H9 (cell line): ENCODE data around the gene PACSIN3. TPM values are rescaled to one million over a fixed set of nuclear protein-coding genes. Genes with fewer than 3 reads are reported as not detected.

Source experiments
- DNase-seq: peaks from one replicate; pipeline ENCODE4 v3.0.0-alpha.2; 2017
- H2AFZ ChIP-seq: one replicate; pipeline ENCODE4 v1.6.1; 2013; ENCODE audit warnings: mild to moderate bottlenecking, low read length, control low read depth, moderate library complexity
- H2AK5ac ChIP-seq: 2 replicates; pipeline ENCODE4 v1.6.1; 2013; ENCODE audit warnings: low read length, control low read depth, mixed read lengths; ENCODE audit not compliant: insufficient read length
- H2BK120ac ChIP-seq: one replicate; pipeline ENCODE4 v1.6.1; 2013; ENCODE audit warnings: low read depth, mild to moderate bottlenecking, low read length, control low read depth, inconsistent platforms; ENCODE audit not compliant: poor library complexity, severe bottlenecking
- H2BK12ac ChIP-seq: 2 replicates; pipeline ENCODE4 v1.6.1; 2013; ENCODE audit warnings: low read length, control low read depth, mixed read lengths, low read depth; ENCODE audit not compliant: insufficient read length
- H2BK15ac ChIP-seq: 2 replicates; pipeline ENCODE4 v1.6.1; 2013; ENCODE audit warnings: low read depth, low read length, control low read depth
- H2BK20ac ChIP-seq: one replicate; pipeline ENCODE4 v1.6.1; 2013; ENCODE audit warnings: low read depth, mild to moderate bottlenecking, low read length, control low read depth, inconsistent platforms; ENCODE audit not compliant: poor library complexity, severe bottlenecking
- H2BK5ac ChIP-seq: 2 replicates; pipeline ENCODE4 v1.6.1; 2013; ENCODE audit warnings: low read length, control low read depth, mixed read lengths; ENCODE audit not compliant: insufficient read length
- H3K14ac ChIP-seq: 2 replicates; pipeline ENCODE4 v1.6.1; 2013; ENCODE audit warnings: low read length, control low read depth; ENCODE audit not compliant: insufficient read depth
- H3K18ac ChIP-seq: 2 replicates; pipeline ENCODE4 v1.6.1; 2013; ENCODE audit warnings: low read depth, mild to moderate bottlenecking, mixed read lengths, low read length, control low read depth; ENCODE audit not compliant: insufficient read length
- H3K23ac ChIP-seq: 2 replicates; pipeline ENCODE4 v1.6.1; 2013; ENCODE audit warnings: low read length, control low read depth, mixed read lengths, low read depth; ENCODE audit not compliant: insufficient read length
- H3K23me2 ChIP-seq: 2 replicates; pipeline ENCODE4 v1.6.1; 2013; ENCODE audit warnings: low read depth, mild to moderate bottlenecking, mixed read lengths, low read length, control low read depth; ENCODE audit not compliant: insufficient read length, poor library complexity, severe bottlenecking
- H3K27ac ChIP-seq: 2 replicates; pipeline ENCODE4 v1.5.1; 2013; ENCODE audit warnings: low read length, control low read depth, mixed read lengths, low read depth; ENCODE audit not compliant: insufficient read length
- H3K27me3 ChIP-seq: 2 replicates; pipeline ENCODE4 v1.6.1; 2013; ENCODE audit warnings: low read length, control low read depth, inconsistent platforms; ENCODE audit not compliant: insufficient read depth
- H3K4ac ChIP-seq: 2 replicates; pipeline ENCODE4 v1.6.1; 2013; ENCODE audit warnings: low read depth, mild to moderate bottlenecking, control low read depth, inconsistent platforms, low read length, moderate library complexity
- H3K4me1 ChIP-seq: 2 replicates; pipeline ENCODE4 v1.6.1; 2013; ENCODE audit warnings: low read length, control low read depth, inconsistent platforms; ENCODE audit not compliant: insufficient read depth
- H3K4me2 ChIP-seq: 2 replicates; pipeline ENCODE4 v1.6.1; 2013; ENCODE audit warnings: low read length, control low read depth, mixed read lengths; ENCODE audit not compliant: insufficient read length, insufficient read depth
- H3K56ac ChIP-seq: 2 replicates; pipeline ENCODE4 v1.6.1; 2013; ENCODE audit warnings: low read depth, mild to moderate bottlenecking, mixed read lengths, low read length, control low read depth; ENCODE audit not compliant: insufficient read length
- H3K79me1 ChIP-seq: 2 replicates; pipeline ENCODE4 v1.6.1; 2013; ENCODE audit warnings: low read depth, mild to moderate bottlenecking, moderate library complexity, low read length, control low read depth, inconsistent platforms; ENCODE audit not compliant: insufficient read depth, poor library complexity, severe bottlenecking
- H3K79me2 ChIP-seq: 2 replicates; pipeline ENCODE4 v1.6.1; 2013; ENCODE audit warnings: low read length, control low read depth, inconsistent platforms; ENCODE audit not compliant: insufficient read depth
- H3K9ac ChIP-seq: 2 replicates; pipeline ENCODE4 v1.6.1; 2013; ENCODE audit warnings: low read length, control low read depth, mixed read lengths; ENCODE audit not compliant: insufficient read length; ENCODE audit errors: extremely low read depth
- H3K9me3 ChIP-seq: one replicate; pipeline ENCODE4 v1.6.1; 2013; ENCODE audit warnings: low read depth, low read length, inconsistent platforms; ENCODE audit not compliant: control insufficient read depth
- H3T11ph ChIP-seq: one replicate; pipeline ENCODE4 v1.6.1; 2013; ENCODE audit warnings: mild to moderate bottlenecking, low read length, control low read depth, inconsistent platforms
- H4K20me1 ChIP-seq: one replicate; pipeline ENCODE4 v1.6.1; 2013; ENCODE audit not compliant: control insufficient read depth, insufficient read length, insufficient read depth
- H4K5ac ChIP-seq: 2 replicates; pipeline ENCODE4 v1.6.1; 2013; ENCODE audit warnings: low read depth, mild to moderate bottlenecking, mixed read lengths, low read length, control low read depth; ENCODE audit not compliant: insufficient read length
- H4K8ac ChIP-seq: replicated peaks from 2 replicates; pipeline ENCODE4 v1.6.1; 2013; ENCODE audit warnings: low read length, control low read depth, mixed read lengths, low read depth; ENCODE audit not compliant: insufficient read length
- H4K91ac ChIP-seq: 2 replicates; pipeline ENCODE4 v1.6.1; 2013; ENCODE audit warnings: low read depth, mild to moderate bottlenecking, moderate library complexity, mixed read lengths, low read length, control low read depth; ENCODE audit not compliant: insufficient read length
- H3K27ac Mint-ChIP-seq, 3 experiments: 2 replicates in 2 of 3; 3 replicates in 1 of 3; pipeline ENCODE4 v1.8.0; 2020 to 2021; ENCODE audit warnings: mixed read lengths in 3 of 3, mild to moderate bottlenecking in 1 of 3, moderate library complexity in 1 of 3
- H3K27me3 Mint-ChIP-seq: 2 replicates; pipeline ENCODE4 v1.8.0; 2021; ENCODE audit warnings: low read depth, mild to moderate bottlenecking, moderate library complexity, mixed read lengths
- H3K36me3 Mint-ChIP-seq, 3 experiments: 2 replicates in 2 of 3; 3 replicates in 1 of 3; pipeline ENCODE4 v1.8.0; 2020 to 2021; ENCODE audit warnings: low read depth in 3 of 3, mixed read lengths in 3 of 3; ENCODE audit not compliant: insufficient read depth in 1 of 3
- H3K4me1 Mint-ChIP-seq, 2 experiments: 2 replicates each; pipeline ENCODE4 v1.8.0; 2020; ENCODE audit warnings: mixed read lengths in 2 of 2
- H3K4me3 Mint-ChIP-seq, 2 experiments: 2 replicates in 1 of 2; 3 replicates in 1 of 2; pipeline ENCODE4 v1.8.0; 2020 to 2021; ENCODE audit warnings: mild to moderate bottlenecking in 2 of 2, mixed read lengths in 2 of 2, moderate library complexity in 1 of 2
- H3K9me3 Mint-ChIP-seq, 2 experiments: 2 replicates in 1 of 2; 3 replicates in 1 of 2; pipeline ENCODE4 v1.8.0; 2020; ENCODE audit warnings: mild to moderate bottlenecking in 2 of 2, mixed read lengths in 2 of 2, moderate library complexity in 1 of 2
- CTCF ChIP-seq: fragments of 200-600 bp; sonication (generic); conservative IDR thresholded peaks from 3 replicates; pipeline ENCODE4 v1.8.0; 2021; ENCODE audit warnings: antibody characterized with exemption, mild to moderate bottlenecking
- WGBS: extraction: QIAGEN DNeasy Blood & Tissue Kit; methylation state at CpG from one replicate; pipeline ENCODE4 v1.1.7; 2013; ENCODE audit warnings: missing lambda C conversion rate, low lambda C conversion rate, mixed read lengths; ENCODE audit not compliant: insufficient read length; ENCODE audit errors: extremely low coverage; 5-methylcytosine and 5-hydroxymethylcytosine counted together
- total RNA-seq: library from RNA; stranded (reverse); gene quantifications from 2 replicates; pipeline ENCODE4 v1.2.1, GENCODE V29; 2021

Gene PACSIN3
- total RNA-seq, 1 experiment from 2014 or later: 63.0 TPM

- H3K9ac ChIP-seq: no peak overlapping the region
- no peak for TF ChIP-seq CTCF
- no peak overlapping the region for H3K18ac ChIP-seq
- H4K91ac ChIP-seq: no peak overlapping the region
- no peak overlapping the region for H3K14ac ChIP-seq
- H2BK12ac ChIP-seq: no peak overlapping the region
- H3K23me2 ChIP-seq: no peaks in the 10 kb centered on the region
- no peak overlapping the region for H3K27ac ChIP-seq
- H3K79me2 ChIP-seq: no peaks in the 10 kb centered on the region
- H3K4me1 ChIP-seq: no peaks in the 10 kb centered on the region
- no peak overlapping the region for H2AFZ ChIP-seq
- H3K9me3 ChIP-seq: no peaks in the 10 kb centered on the region
- H4K20me1 ChIP-seq: no peaks in the 10 kb centered on the region
- H3K4ac ChIP-seq: no peak overlapping the region
- Mint-ChIP-seq H3K27ac (peak overlapping the region in 2 of 3 experiments; percentile 18 to 38; a peak in 4 of 7 replicates), H3K9me3 (no peaks in the 10 kb centered on the region), H3K36me3 (peaks cover 2 to 59% (median 49%) of the 10 kb centered on the region in 3 experiments; a peak in 4 of 7 replicates), H3K27me3 (no peaks in the 10 kb centered on the region), H3K4me3 (no peak overlapping the region), H3K4me1 (no peaks in the 10 kb centered on the region)
- H3T11ph ChIP-seq: no peak overlapping the region
- H3K56ac ChIP-seq: no peak overlapping the region
- H2BK5ac ChIP-seq: no peak overlapping the region
- no peak overlapping the region for H2AK5ac ChIP-seq
- WGBS: no CpG with 5 or more reads among the region's 8 CpGs
- H2BK20ac ChIP-seq: no peak overlapping the region
- no peak overlapping the region for H2BK120ac ChIP-seq
- H4K8ac ChIP-seq: no peak overlapping the region
- no peak overlapping the region for H3K23ac ChIP-seq
- no peaks in the 10 kb centered on the region for H3K79me1 ChIP-seq
- no peak overlapping the region for H4K5ac ChIP-seq
- H3K4me2 ChIP-seq: no peak overlapping the region
- DNase-seq: no peak
- H2BK15ac ChIP-seq: no peak overlapping the region
- H3K27me3 ChIP-seq: no peaks in the 10 kb centered on the region
These were observed 42.9 kb upstream of the PACSIN3 start for GRCh38 chr11:47229161-47229560.
